Liver (tissue), 3 donors: ENCODE data around the gene SZT2.
A peak's percentile ranks its signal among the peaks of the same experiment; 100 is the strongest.

ENCODE experiments used
- FOXA1 ChIP-seq: IDR thresholded peaks from 2 replicates; pipeline ENCODE4 v1.6.1; 2016; ENCODE audit warnings: antibody characterized with exemption
- GABPA ChIP-seq, 2 donors: IDR thresholded peaks in 1 of 2; conservative IDR thresholded peaks in 1 of 2; 2 replicates each; pipeline ENCODE4 v1.6.1; 2016; ENCODE audit warnings: antibody characterized with exemption in 2 of 2, mild to moderate bottlenecking in 1 of 2, moderate library complexity in 1 of 2
- JUND ChIP-seq, 2 donors: IDR thresholded peaks; 2 replicates each; pipeline ENCODE4 v1.6.1; 2016; ENCODE audit warnings: antibody characterized with exemption in 2 of 2
- YY1 ChIP-seq: IDR thresholded peaks from 2 replicates; pipeline ENCODE4 v1.6.1; 2016; ENCODE audit warnings: antibody characterized with exemption, mild to moderate bottlenecking
- TF ChIP-seq, protein P1 (sequence below): IDR thresholded peaks from 2 replicates; pipeline ENCODE4 v1.6.1; 2016; ENCODE audit warnings: antibody characterized with exemption, mild to moderate bottlenecking
- TF ChIP-seq, protein P2 (sequence below): fragments of 150-350 bp; IDR thresholded peaks from 2 replicates; pipeline ENCODE4 v1.5.1; 2017; ENCODE audit warnings: improper control_type of control experiment, low read depth, low read length; ENCODE audit not compliant: missing input control
- donor health status: healthy.
- donor health status: healthy.

DNA sequence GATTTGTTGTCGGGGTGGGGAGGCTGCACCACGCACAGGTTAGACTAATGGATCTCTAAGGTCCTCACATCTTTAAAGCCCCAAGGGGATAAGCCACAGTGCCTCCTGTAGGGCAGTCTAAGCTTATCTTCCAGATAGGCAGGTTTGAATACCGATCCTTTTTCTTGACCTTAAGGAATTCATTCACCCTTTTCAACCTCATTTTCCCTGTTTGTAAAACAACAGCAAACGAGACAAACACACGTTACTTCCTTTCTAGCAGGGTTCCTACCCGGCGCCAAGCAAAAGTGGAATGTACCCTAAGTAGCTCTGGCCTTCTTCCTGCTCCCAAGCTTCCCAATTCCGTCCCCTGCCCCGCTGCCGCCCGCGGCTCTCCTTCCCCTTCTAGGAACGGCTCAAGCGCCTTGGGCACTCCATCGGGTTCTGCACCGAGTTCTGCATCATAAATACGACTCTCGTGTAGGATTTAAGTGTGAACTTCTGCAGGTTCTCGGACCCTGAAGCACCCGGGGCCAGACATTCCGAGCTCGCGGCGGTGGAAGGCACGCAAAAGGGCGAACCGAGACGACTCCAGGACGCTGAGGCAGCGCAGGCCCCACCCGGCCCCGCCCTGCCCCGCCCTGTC lies 31.5 kb upstream of the SZT2 start:
- no peak for TF ChIP-seq JUND (IDR thresholded peaks at IDR 0.05)
- TF ChIP-seq YY1: no peak
- TF ChIP-seq, protein P1, sequence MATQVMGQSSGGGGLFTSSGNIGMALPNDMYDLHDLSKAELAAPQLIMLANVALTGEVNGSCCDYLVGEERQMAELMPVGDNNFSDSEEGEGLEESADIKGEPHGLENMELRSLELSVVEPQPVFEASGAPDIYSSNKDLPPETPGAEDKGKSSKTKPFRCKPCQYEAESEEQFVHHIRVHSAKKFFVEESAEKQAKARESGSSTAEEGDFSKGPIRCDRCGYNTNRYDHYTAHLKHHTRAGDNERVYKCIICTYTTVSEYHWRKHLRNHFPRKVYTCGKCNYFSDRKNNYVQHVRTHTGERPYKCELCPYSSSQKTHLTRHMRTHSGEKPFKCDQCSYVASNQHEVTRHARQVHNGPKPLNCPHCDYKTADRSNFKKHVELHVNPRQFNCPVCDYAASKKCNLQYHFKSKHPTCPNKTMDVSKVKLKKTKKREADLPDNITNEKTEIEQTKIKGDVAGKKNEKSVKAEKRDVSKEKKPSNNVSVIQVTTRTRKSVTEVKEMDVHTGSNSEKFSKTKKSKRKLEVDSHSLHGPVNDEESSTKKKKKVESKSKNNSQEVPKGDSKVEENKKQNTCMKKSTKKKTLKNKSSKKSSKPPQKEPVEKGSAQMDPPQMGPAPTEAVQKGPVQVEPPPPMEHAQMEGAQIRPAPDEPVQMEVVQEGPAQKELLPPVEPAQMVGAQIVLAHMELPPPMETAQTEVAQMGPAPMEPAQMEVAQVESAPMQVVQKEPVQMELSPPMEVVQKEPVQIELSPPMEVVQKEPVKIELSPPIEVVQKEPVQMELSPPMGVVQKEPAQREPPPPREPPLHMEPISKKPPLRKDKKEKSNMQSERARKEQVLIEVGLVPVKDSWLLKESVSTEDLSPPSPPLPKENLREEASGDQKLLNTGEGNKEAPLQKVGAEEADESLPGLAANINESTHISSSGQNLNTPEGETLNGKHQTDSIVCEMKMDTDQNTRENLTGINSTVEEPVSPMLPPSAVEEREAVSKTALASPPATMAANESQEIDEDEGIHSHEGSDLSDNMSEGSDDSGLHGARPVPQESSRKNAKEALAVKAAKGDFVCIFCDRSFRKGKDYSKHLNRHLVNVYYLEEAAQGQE: no peak
- TF ChIP-seq, protein P2, sequence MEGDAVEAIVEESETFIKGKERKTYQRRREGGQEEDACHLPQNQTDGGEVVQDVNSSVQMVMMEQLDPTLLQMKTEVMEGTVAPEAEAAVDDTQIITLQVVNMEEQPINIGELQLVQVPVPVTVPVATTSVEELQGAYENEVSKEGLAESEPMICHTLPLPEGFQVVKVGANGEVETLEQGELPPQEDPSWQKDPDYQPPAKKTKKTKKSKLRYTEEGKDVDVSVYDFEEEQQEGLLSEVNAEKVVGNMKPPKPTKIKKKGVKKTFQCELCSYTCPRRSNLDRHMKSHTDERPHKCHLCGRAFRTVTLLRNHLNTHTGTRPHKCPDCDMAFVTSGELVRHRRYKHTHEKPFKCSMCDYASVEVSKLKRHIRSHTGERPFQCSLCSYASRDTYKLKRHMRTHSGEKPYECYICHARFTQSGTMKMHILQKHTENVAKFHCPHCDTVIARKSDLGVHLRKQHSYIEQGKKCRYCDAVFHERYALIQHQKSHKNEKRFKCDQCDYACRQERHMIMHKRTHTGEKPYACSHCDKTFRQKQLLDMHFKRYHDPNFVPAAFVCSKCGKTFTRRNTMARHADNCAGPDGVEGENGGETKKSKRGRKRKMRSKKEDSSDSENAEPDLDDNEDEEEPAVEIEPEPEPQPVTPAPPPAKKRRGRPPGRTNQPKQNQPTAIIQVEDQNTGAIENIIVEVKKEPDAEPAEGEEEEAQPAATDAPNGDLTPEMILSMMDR: peak; percentile 13
- no peak for TF ChIP-seq FOXA1
- TF ChIP-seq GABPA (IDR thresholded peaks at IDR 0.05 in 1 of 2, conservative IDR thresholded peaks at IDR 0.05 in 1 of 2): no peak
